PC-9 (cell line): ENCODE data around the gene SHE. TPM values are rescaled to one million over a fixed set of nuclear protein-coding genes. Genes with fewer than 3 reads are reported as not detected.

ENCODE experiments used
- BruUV-seq: library from RNA; stranded (reverse); fragments of 400-500 nt; replicated peaks from 2 replicates; lab custom pipeline; 2021; lab: Mats Ljungman, UMichigan
- CTCF ChIA-PET: fragments of 300-600 bp; sonication (Branson Sonifier 250); formaldehyde crosslinking; loops from one replicate; lab custom pipeline; 2022; ENCODE audit warnings: antibody characterized with exemption; lab: Charles Lee
- POLR2A ChIA-PET: fragments of 300-600 bp; sonication (Branson Sonifier 250); formaldehyde crosslinking; loops from one replicate; lab custom pipeline; 2022; ENCODE audit warnings: antibody characterized with exemption; ENCODE audit not compliant: unreplicated experiment; lab: Charles Lee
- DNase-seq, 2 experiments: peaks; one replicate each; pipeline versions ENCODE4 v3.0.0 to v3.0.0-alpha.2; 2015 to 2022; ENCODE audit warnings: mixed read lengths in 1 of 2
- H2AFZ ChIP-seq: fragments of 200-600 bp; sonication (generic); 2 replicates; pipeline ENCODE4 v1.8.1; 2017; ENCODE audit warnings: antibody characterized with exemption
- H3F3A ChIP-seq: fragments of 200-600 bp; sonication (generic); 2 replicates; pipeline ENCODE4 v1.8.1; 2017; ENCODE audit warnings: antibody characterized with exemption, mild to moderate bottlenecking, low read depth; ENCODE audit not compliant: insufficient read depth
- H3K27ac ChIP-seq: fragments of 200-600 bp; sonication (generic); 2 replicates; pipeline ENCODE4 v1.6.1; 2016; ENCODE audit warnings: mixed run types
- H3K27me3 ChIP-seq: fragments of 200-600 bp; sonication (generic); 2 replicates; pipeline ENCODE4 v1.6.1; 2016; ENCODE audit warnings: low read depth, mixed run types; ENCODE audit not compliant: insufficient read depth
- H3K36me3 ChIP-seq: fragments of 200-600 bp; sonication (generic); 2 replicates; pipeline ENCODE4 v1.6.1; 2016; ENCODE audit warnings: low read depth, mixed run types
- H3K4me1 ChIP-seq: fragments of 200-600 bp; sonication (generic); replicated peaks from 2 replicates; pipeline ENCODE4 v1.6.1; 2016; ENCODE audit warnings: mixed run types; ENCODE audit not compliant: insufficient read depth
- H3K4me2 ChIP-seq: fragments of 200-600 bp; sonication (generic); 2 replicates; pipeline ENCODE4 v1.6.1; 2017; ENCODE audit warnings: mixed run types
- H3K4me3 ChIP-seq: fragments of 200-600 bp; sonication (generic); 2 replicates; pipeline ENCODE4 v1.6.1; 2016; ENCODE audit warnings: mixed run types
- H3K79me2 ChIP-seq: fragments of 200-600 bp; sonication (generic); 2 replicates; pipeline ENCODE4 v1.6.1; 2017; ENCODE audit warnings: low read depth, mixed run types
- H3K9me2 ChIP-seq: fragments of 200-600 bp; sonication (generic); 2 replicates; pipeline ENCODE4 v1.8.1; 2017; ENCODE audit warnings: mild to moderate bottlenecking; ENCODE audit not compliant: insufficient read depth
- H3K9me3 ChIP-seq: fragments of 200-600 bp; sonication (generic); 2 replicates; pipeline ENCODE4 v1.8.1; 2016; ENCODE audit warnings: low read depth; ENCODE audit not compliant: insufficient read depth
- H4K20me1 ChIP-seq: fragments of 200-600 bp; sonication (generic); 2 replicates; pipeline ENCODE4 v1.8.1; 2017; ENCODE audit not compliant: insufficient read depth
- CTCF ChIP-seq: fragments of 200-600 bp; sonication (generic); conservative IDR thresholded peaks from 2 replicates; pipeline ENCODE4 v1.6.1; 2017; ENCODE audit warnings: mixed run types, antibody characterized with exemption, mild to moderate bottlenecking, moderate library complexity
- EZH2 ChIP-seq: fragments of 200-600 bp; sonication (generic); IDR thresholded peaks from 2 replicates; pipeline ENCODE4 v1.8.0; 2017; ENCODE audit warnings: antibody characterized with exemption, low read depth
- intact Hi-C: fragments of 100-400 bp; cut with micrococcal nuclease; formaldehyde crosslinking; loops from one replicate; pipeline ENCODE4 v1.10.0; 2022; ENCODE audit not compliant: unreplicated experiment
- total RNA-seq: library from RNA; stranded (reverse); gene quantifications from 2 replicates; pipeline ENCODE4 v1.2.3, GENCODE V29; 2021

The SHE gene
- total RNA-seq, 1 experiment from 2014 or later: not detected

- H3K4me2 ChIP-seq: no peak overlapping the region
- H4K20me1 ChIP-seq: no peaks in the 10 kb centered on the region
- peaks cover 5% of the 10 kb centered on the region; the same call in 1 of the 2 replicates for H3K4me1 ChIP-seq
- H3K4me3 ChIP-seq: no peak overlapping the region
- intact Hi-C loops: no loop called here
- ChIA-PET CTCF (no interaction called here), POLR2A (interaction anchor here (0.8 kb wide), 1 partner anchor 532 kb away, joined by 6 read pairs; no protein-coding TSS in a partner anchor)
- no peaks in the 10 kb centered on the region for H3K27me3 ChIP-seq
- no peaks in the 10 kb centered on the region for H3K9me2 ChIP-seq
- H3K36me3 ChIP-seq: no peaks in the 10 kb centered on the region
- DNase-seq: no peak
- no peaks in the 10 kb centered on the region for H3K79me2 ChIP-seq
- TF ChIP-seq EZH2: no peak
- no peak for TF ChIP-seq CTCF
- H2AFZ ChIP-seq: no peak overlapping the region
- BruUV-seq: no TSS peak
- H3K27ac ChIP-seq: no peak overlapping the region
- H3F3A ChIP-seq: no peaks in the 10 kb centered on the region
- no peaks in the 10 kb centered on the region for H3K9me3 ChIP-seq
These were observed 60.8 kb downstream of the SHE start for GRCh38 chr1:154441241-154441888.

- no TSS peak for BruUV-seq
- CTCF ChIA-PET: no interaction called here
- Histone ChIP-seq H3K9me2 (no peaks in the 10 kb centered on the region), H3K4me3 (no peak overlapping the region), H3K4me1 (peaks cover 5% of the 10 kb centered on the region; the same call in 1 of the 2 replicates), H3K79me2 (no peaks in the 10 kb centered on the region), H3K36me3 (no peaks in the 10 kb centered on the region), H3K9me3 (no peaks in the 10 kb centered on the region), H4K20me1 (no peaks in the 10 kb centered on the region), H3F3A (no peaks in the 10 kb centered on the region), H3K27me3 (no peaks in the 10 kb centered on the region), H3K4me2 (no peak overlapping the region), H3K27ac (no peak overlapping the region), H2AFZ (no peak overlapping the region)
- no peak for TF ChIP-seq EZH2
- no peak for TF ChIP-seq CTCF
- POLR2A ChIA-PET: no interaction called here
- intact Hi-C loops: no loop called here
- DNase-seq: no peak
These were observed 62.0 kb downstream of the SHE start for GRCh38 chr1:154440036-154440804.

DNA sequence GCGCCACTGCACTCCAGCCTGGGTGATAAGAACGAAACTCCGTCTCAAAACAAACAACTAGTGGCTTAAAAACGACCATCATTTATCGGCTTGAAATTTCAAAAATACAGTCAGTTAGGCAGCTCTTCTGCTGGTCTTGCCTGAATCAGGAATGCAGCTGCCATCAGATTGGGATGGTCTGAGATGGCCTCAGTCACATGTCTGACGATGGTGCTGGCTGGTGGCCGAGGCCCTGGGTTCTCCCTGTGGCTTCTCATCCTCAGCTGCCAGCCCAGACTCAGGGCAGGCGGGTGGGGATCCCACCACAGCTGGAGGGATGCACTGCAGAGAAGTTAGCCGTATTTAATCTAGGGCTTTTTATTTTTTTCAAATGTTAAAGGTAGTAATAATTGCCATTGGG is 65.8 kb downstream of the SHE start:
- no peaks in the 10 kb centered on the region for H3K79me2 ChIP-seq
- H3K9me3 ChIP-seq: no peaks in the 10 kb centered on the region
- intact Hi-C loops: loop anchor here (10.0 kb wide), 1 partner anchor 82 kb away; no protein-coding TSS in a partner anchor
- H3K4me2 ChIP-seq: no peak overlapping the region
- H3F3A ChIP-seq: peaks cover 28% of the 10 kb centered on the region
- POLR2A ChIA-PET: no interaction called here
- no peaks in the 10 kb centered on the region for H3K9me2 ChIP-seq
- H2AFZ ChIP-seq: no peak overlapping the region
- DNase-seq: no peak
- no peak overlapping the region for H3K4me3 ChIP-seq
- TF ChIP-seq CTCF (no peak), EZH2 (no peak)
- CTCF ChIA-PET: no interaction called here
- no peaks in the 10 kb centered on the region for H4K20me1 ChIP-seq
- no peak overlapping the region for H3K27ac ChIP-seq
- no TSS peak for BruUV-seq
- no peaks in the 10 kb centered on the region for H3K36me3 ChIP-seq
- H3K27me3 ChIP-seq: no peaks in the 10 kb centered on the region
- H3K4me1 ChIP-seq: peaks cover 20% of the 10 kb centered on the region
